ENCODE data around the gene CAPZB. TPM values are rescaled to one million over a fixed set of nuclear protein-coding genes. Genes with fewer than 3 reads are reported as not detected.

Gene CAPZB
- polyA plus RNA-seq, 3 donors = 290 to 504 (median 407) TPM

DNA sequence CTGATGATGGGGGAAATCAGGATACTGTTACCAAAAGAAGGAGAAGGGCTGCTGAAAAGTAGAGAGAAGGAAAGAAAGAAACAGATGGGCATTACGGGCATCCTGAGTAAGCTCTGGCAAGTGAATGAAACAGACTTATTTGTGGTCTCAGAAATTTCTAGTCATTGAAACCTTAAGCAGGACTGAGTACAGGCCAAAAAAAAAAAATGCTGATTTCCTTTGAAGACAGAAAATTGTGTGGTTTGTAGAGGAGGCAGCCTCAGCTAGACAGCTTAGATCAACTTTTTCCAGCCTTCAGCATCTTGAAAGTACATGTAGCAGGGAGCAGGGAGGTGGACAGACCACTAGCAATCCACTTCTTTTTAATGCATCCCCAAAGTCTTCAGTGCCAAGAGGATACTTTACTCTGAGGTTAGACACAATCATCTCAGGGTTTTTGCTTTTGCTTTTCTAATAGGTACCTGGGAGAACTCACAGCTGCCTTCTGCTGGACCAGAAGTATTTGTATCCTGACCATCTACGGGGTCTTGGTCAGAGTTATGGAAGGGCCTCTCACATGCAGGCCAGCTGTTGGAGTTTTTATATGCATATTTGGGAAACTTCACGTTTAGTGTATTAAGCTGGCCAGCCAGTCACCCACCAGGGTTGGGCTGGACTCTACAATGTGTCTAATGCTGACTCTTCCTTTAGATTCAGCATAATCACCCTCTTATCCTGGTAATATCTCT lies 10.6 kb upstream of the CAPZB start:
- no peak overlapping the region for H3K9ac ChIP-seq (ENCODE audit: insufficient read depth, low read length, poor library complexity, severe bottlenecking)
- 24% methylated on average over 1 of the region's 3 CpGs for WGBS (ENCODE audit: insufficient coverage)
- Mint-ChIP-seq H3K27ac (peak overlapping the region in 1 of 7 donors; percentile 20), H3K27me3 (ENCODE audit: low read depth in 3 of 3) (peaks cover 5 to 10% (median 8%) of the 10 kb centered on the region in 3 donors), H3K36me3 (peaks cover 0 to 2% of the 10 kb centered on the region in 2 donors), H3K4me1 (peaks cover 8% of the 10 kb centered on the region), H3K4me3 (no peak overlapping the region), H3K9me3 (peaks cover 0 to 3% (median 0%) of the 10 kb centered on the region in 7 donors)
- H3K36me3 ChIP-seq (replicated peaks in 1 of 2; ENCODE audit: control insufficient read depth in 1 of 2, insufficient read depth in 2 of 2, low read length in 2 of 2) = no peaks in the 10 kb centered on the region
- no peak overlapping the region for H2AFZ ChIP-seq (ENCODE audit: insufficient read depth, low read depth, low read length, poor library complexity, severe bottlenecking)
- DNase-seq = no peak
- H4K20me1 ChIP-seq (ENCODE audit: insufficient read depth, low read length) = no peaks in the 10 kb centered on the region
- H3K4me3 ChIP-seq (replicated peaks in 1 of 3; ENCODE audit: low read depth in 2 of 3, low read length in 3 of 3) = no peak overlapping the region
- no peak overlapping the region for H3K27ac ChIP-seq (ENCODE audit: low read depth in 1 of 2, low read length in 2 of 2)
- intact Hi-C loops (cut with micrococcal nuclease) = no loop called here
- no peaks in the 10 kb centered on the region for H3K9me3 ChIP-seq (replicated peaks in 1 of 2; ENCODE audit: control insufficient read depth in 1 of 2, insufficient read depth in 1 of 2, low read length in 2 of 2)
- no peaks in the 10 kb centered on the region for H3K79me2 ChIP-seq (ENCODE audit: insufficient read depth, low read length)
- H3K27me3 ChIP-seq (ENCODE audit: control insufficient read depth in 2 of 2, insufficient read depth in 2 of 2, low read length in 2 of 2) = no peaks in the 10 kb centered on the region
- TF ChIP-seq, protein P1, sequence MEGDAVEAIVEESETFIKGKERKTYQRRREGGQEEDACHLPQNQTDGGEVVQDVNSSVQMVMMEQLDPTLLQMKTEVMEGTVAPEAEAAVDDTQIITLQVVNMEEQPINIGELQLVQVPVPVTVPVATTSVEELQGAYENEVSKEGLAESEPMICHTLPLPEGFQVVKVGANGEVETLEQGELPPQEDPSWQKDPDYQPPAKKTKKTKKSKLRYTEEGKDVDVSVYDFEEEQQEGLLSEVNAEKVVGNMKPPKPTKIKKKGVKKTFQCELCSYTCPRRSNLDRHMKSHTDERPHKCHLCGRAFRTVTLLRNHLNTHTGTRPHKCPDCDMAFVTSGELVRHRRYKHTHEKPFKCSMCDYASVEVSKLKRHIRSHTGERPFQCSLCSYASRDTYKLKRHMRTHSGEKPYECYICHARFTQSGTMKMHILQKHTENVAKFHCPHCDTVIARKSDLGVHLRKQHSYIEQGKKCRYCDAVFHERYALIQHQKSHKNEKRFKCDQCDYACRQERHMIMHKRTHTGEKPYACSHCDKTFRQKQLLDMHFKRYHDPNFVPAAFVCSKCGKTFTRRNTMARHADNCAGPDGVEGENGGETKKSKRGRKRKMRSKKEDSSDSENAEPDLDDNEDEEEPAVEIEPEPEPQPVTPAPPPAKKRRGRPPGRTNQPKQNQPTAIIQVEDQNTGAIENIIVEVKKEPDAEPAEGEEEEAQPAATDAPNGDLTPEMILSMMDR (IDR thresholded peaks at IDR 0.05) = no peak
- H3K4me2 ChIP-seq (replicated peaks; ENCODE audit: extremely low read depth, low read length, poor library complexity, severe bottlenecking) = no peak overlapping the region
- peaks cover 5 to 7% of the 10 kb centered on the region in 2 donors for H3K4me1 ChIP-seq (ENCODE audit: control insufficient read depth in 1 of 2, insufficient read depth in 2 of 2, low read length in 2 of 2)

DNA sequence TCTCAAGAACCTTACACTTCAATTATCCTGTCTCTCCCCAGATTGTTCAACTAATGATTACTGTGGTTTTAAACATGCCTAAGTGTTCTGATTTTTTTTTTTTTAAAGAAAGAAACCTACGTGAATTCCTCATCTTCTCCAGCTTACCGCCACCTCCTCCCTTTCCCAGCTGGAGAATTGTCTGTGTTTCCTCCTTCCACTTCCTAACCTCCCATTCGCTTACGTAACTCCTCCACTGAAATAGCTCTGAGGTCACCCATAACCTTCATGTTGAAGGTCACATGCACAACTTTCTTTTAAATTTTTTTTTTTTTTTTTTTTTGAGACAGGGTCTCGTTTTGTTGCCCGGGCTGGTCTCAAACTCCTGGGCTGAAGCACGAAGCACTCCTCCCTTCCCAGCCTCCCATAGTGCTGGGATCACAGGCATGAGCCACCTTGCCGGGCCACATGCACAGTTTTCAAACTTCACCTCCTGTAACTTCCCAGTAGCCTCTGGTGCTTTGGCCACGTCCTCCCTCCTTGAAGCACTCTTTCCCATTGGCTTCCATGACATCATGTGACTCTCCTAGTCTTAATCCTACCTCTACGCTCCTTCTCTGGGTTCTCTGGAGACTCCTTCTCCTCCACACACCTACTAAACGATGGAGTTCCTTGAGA lies 9.8 kb upstream of the CAPZB start:
- Mint-ChIP-seq H3K9me3 (peaks cover 0 to 2% (median 0%) of the 10 kb centered on the region in 7 donors), H3K27me3 (ENCODE audit: low read depth in 3 of 3) (peaks cover 5 to 10% (median 10%) of the 10 kb centered on the region in 3 donors), H3K4me1 (peaks cover 9% of the 10 kb centered on the region), H3K36me3 (peaks cover 0 to 4% of the 10 kb centered on the region in 2 donors), H3K4me3 (no peak overlapping the region), H3K27ac (peak overlapping the region in 1 of 7 donors; percentile 33)
- no peaks in the 10 kb centered on the region for H3K9me3 ChIP-seq (replicated peaks in 1 of 2; ENCODE audit: control insufficient read depth in 1 of 2, insufficient read depth in 1 of 2, low read length in 2 of 2)
- TF ChIP-seq, protein P1 (IDR thresholded peaks at IDR 0.05) = no peak
- no peak overlapping the region for H3K9ac ChIP-seq (ENCODE audit: insufficient read depth, low read length, poor library complexity, severe bottlenecking)
- H4K20me1 ChIP-seq (ENCODE audit: insufficient read depth, low read length) = no peaks in the 10 kb centered on the region
- H3K36me3 ChIP-seq (replicated peaks in 1 of 2; ENCODE audit: control insufficient read depth in 1 of 2, insufficient read depth in 2 of 2, low read length in 2 of 2) = no peaks in the 10 kb centered on the region
- peaks cover 5 to 7% of the 10 kb centered on the region in 2 donors for H3K4me1 ChIP-seq (ENCODE audit: control insufficient read depth in 1 of 2, insufficient read depth in 2 of 2, low read length in 2 of 2)
- no peak overlapping the region for H3K4me3 ChIP-seq (replicated peaks in 1 of 3; ENCODE audit: low read depth in 2 of 3, low read length in 3 of 3)
- H3K4me2 ChIP-seq (replicated peaks; ENCODE audit: extremely low read depth, low read length, poor library complexity, severe bottlenecking) = no peak overlapping the region
- no peak for DNase-seq
- no peak overlapping the region for H2AFZ ChIP-seq (ENCODE audit: insufficient read depth, low read depth, low read length, poor library complexity, severe bottlenecking)
- H3K27ac ChIP-seq (ENCODE audit: low read depth in 1 of 2, low read length in 2 of 2) = no peak overlapping the region
- WGBS (ENCODE audit: insufficient coverage) = 78% methylated on average over 7 of the region's 11 CpGs
- intact Hi-C loops (cut with micrococcal nuclease) = no loop called here
- H3K79me2 ChIP-seq (ENCODE audit: insufficient read depth, low read length) = no peaks in the 10 kb centered on the region
- H3K27me3 ChIP-seq (ENCODE audit: control insufficient read depth in 2 of 2, insufficient read depth in 2 of 2, low read length in 2 of 2) = no peaks in the 10 kb centered on the region

Measured in CD14-positive monocyte (primary cell).